ENCODE data around the gene RPS6KA3. TPM values are rescaled to one million over a fixed set of nuclear protein-coding genes. Genes with fewer than 3 reads are reported as not detected.

Gene RPS6KA3
- total RNA-seq, 1 experiment from 2014 or later = 35.5 TPM

- no peaks in the 10 kb centered on the region for H3K27me3 ChIP-seq (ENCODE audit: insufficient read depth, low read length)
Measured at GRCh38 chrX:20147561-20147960, 119.1 kb downstream of the RPS6KA3 start.

GRCh38 chrX:20144491-20144890 lies 122.2 kb downstream of the RPS6KA3 start:
- intact Hi-C loops (cut with micrococcal nuclease) = no loop called here
- no peak overlapping the region for H2AFZ ChIP-seq (ENCODE audit: low read depth, low read length, poor library complexity, severe bottlenecking)
- H3K36me3 ChIP-seq (ENCODE audit: control insufficient read depth in 1 of 2, insufficient read depth in 2 of 2, low read length in 2 of 2) = peaks cover 0 to 7% of the 10 kb centered on the region in 2 experiments; a peak in 3 of 4 replicates
- H4K20me1 ChIP-seq (ENCODE audit: insufficient read depth) = peaks cover 1% of the 10 kb centered on the region; the same call in 1 of the 2 replicates
- no peak overlapping the region for H3K4me2 ChIP-seq (ENCODE audit: low read length)
- peaks cover 20% of the 10 kb centered on the region for H3K79me2 ChIP-seq (ENCODE audit: insufficient read depth, low read length)
- peaks cover 5 to 14% of the 10 kb centered on the region in 2 experiments; a peak in 3 of 4 replicates for H3K4me1 ChIP-seq (ENCODE audit: control insufficient read depth in 1 of 2, insufficient read depth in 2 of 2, low read length in 2 of 2)
- TF ChIP-seq TCF7L2 (IDR thresholded peaks at IDR 0.05; ENCODE audit: borderline replicate concordance, extremely low read depth, insufficient read depth, insufficient read length) = no peak
- no peak for TF ChIP-seq ELF1 (IDR thresholded peaks at IDR 0.05; ENCODE audit: borderline replicate concordance, low read depth)
- TF ChIP-seq MAX (IDR thresholded peaks at IDR 0.05) = no peak
- H3K9me2 ChIP-seq (ENCODE audit: insufficient read depth) = no peaks in the 10 kb centered on the region
- ChIA-PET CTCF (no interaction called here), POLR2A (no interaction called here), RAD21 (ENCODE audit: low non-redundant PET in 1 of 2, low total read pairs in 2 of 2, uncharacterized antibody in 2 of 2, unreplicated experiment in 2 of 2) (no interaction called here)
- H3K4me3 ChIP-seq (replicated peaks in 1 of 2; ENCODE audit: low read depth in 1 of 2, low read length in 2 of 2) = no peak overlapping the region
- no peaks in the 10 kb centered on the region for H3K27me3 ChIP-seq (ENCODE audit: insufficient read depth, low read length)
- DNase-seq (ENCODE audit: low read depth, low spot score) (no peak), ATAC-seq (no peak)
- H3K27ac ChIP-seq (ENCODE audit: low read depth, low read length) = no peak overlapping the region
- no peaks in the 10 kb centered on the region for H3K9me3 ChIP-seq (ENCODE audit: control insufficient read depth in 1 of 2, insufficient read depth in 1 of 2, low read depth in 1 of 2, low read length in 2 of 2)
- no peak overlapping the region for H3K9ac ChIP-seq (ENCODE audit: low read length)
- BruUV-seq (replicated peaks) = no TSS peak

More at GRCh38 chrX:20147561-20147960, 119.1 kb downstream of the RPS6KA3 start:
- ATAC-seq = no peak
- Histone ChIP-seq H3K9me2 (ENCODE audit: insufficient read depth) (no peaks in the 10 kb centered on the region), H4K20me1 (ENCODE audit: insufficient read depth) (no peaks in the 10 kb centered on the region), H3K36me3 (ENCODE audit: control insufficient read depth in 1 of 2, insufficient read depth in 2 of 2, low read length in 2 of 2) (no peaks in the 10 kb centered on the region; a peak in 1 of 4 replicates), H2AFZ (ENCODE audit: low read depth, low read length, poor library complexity, severe bottlenecking) (no peak overlapping the region), H3K4me3 (replicated peaks in 1 of 2; ENCODE audit: low read depth in 1 of 2, low read length in 2 of 2) (no peak overlapping the region), H3K4me2 (ENCODE audit: low read length) (no peak overlapping the region), H3K79me2 (ENCODE audit: insufficient read depth, low read length) (no peaks in the 10 kb centered on the region), H3K9ac (ENCODE audit: low read length) (no peak overlapping the region), H3K9me3 (ENCODE audit: control insufficient read depth in 1 of 2, insufficient read depth in 1 of 2, low read depth in 1 of 2, low read length in 2 of 2) (no peaks in the 10 kb centered on the region), H3K27ac (ENCODE audit: low read depth, low read length) (no peak overlapping the region), H3K4me1 (ENCODE audit: control insufficient read depth in 1 of 2, insufficient read depth in 2 of 2, low read length in 2 of 2) (peaks cover under 1 to 2% of the 10 kb centered on the region in 2 experiments; a peak in 2 of 4 replicates)
- no TSS peak for BruUV-seq (replicated peaks)
- ChIA-PET POLR2A (no interaction called here), RAD21 (ENCODE audit: low non-redundant PET in 1 of 2, low total read pairs in 2 of 2, uncharacterized antibody in 2 of 2, unreplicated experiment in 2 of 2) (no interaction called here), CTCF (no interaction called here)
- DNase-seq (ENCODE audit: low read depth, low spot score) = no peak
- no peak for TF ChIP-seq RAD21 (IDR thresholded peaks at IDR 0.05; ENCODE audit: low read depth)
- intact Hi-C loops (cut with micrococcal nuclease) = no loop called here

All from HCT116 (cell line).